WTC11 (cell line): ENCODE data around the gene RANBP9. TPM values are rescaled to one million over a fixed set of nuclear protein-coding genes. Genes with fewer than 3 reads are reported as not detected.

ENCODE experiments used
- ATAC-seq: fragments of 200-7000 bp; cut with Tn5 transposase; 2 replicates; pipeline ENCODE4 v1.10.0; 2021; ENCODE audit warnings: mild to moderate bottlenecking, moderate library complexity
- CTCF ChIA-PET: fragments of 300-600 bp; sonication (Branson Sonifier 250); formaldehyde crosslinking; loops from one replicate; lab custom pipeline; 2021; ENCODE audit warnings: antibody characterized with exemption; lab: Charles Lee
- POLR2A ChIA-PET: fragments of 350-600 bp; sonication (Branson Sonifier 250); formaldehyde crosslinking; loops from one replicate; lab custom pipeline; 2021; ENCODE audit warnings: antibody characterized with exemption; lab: Charles Lee
- DNase-seq: peaks from one replicate; pipeline ENCODE4 v3.0.0; 2021; ENCODE audit warnings: low spot score
- H3K27ac Mint-ChIP-seq: 2 replicates; pipeline ENCODE4 v1.8.0; 2021; ENCODE audit warnings: mixed read lengths
- H3K27me3 Mint-ChIP-seq: 2 replicates; pipeline ENCODE4 v1.8.0; 2021; ENCODE audit warnings: low read depth, mild to moderate bottlenecking, moderate library complexity, mixed read lengths
- H3K36me3 Mint-ChIP-seq: 2 replicates; pipeline ENCODE4 v1.8.0; 2021; ENCODE audit warnings: mixed read lengths
- H3K4me1 Mint-ChIP-seq: 2 replicates; pipeline ENCODE4 v1.8.0; 2022; ENCODE audit warnings: mixed read lengths
- H3K4me3 Mint-ChIP-seq: 2 replicates; pipeline ENCODE4 v1.8.0; 2021; ENCODE audit warnings: mild to moderate bottlenecking, moderate library complexity, mixed read lengths
- H3K9me3 Mint-ChIP-seq: 2 replicates; pipeline ENCODE4 v1.8.0; 2021; ENCODE audit warnings: mixed read lengths
- ATF1 ChIP-seq: sonication (generic); formaldehyde crosslinking; IDR thresholded peaks from 2 replicates; pipeline ENCODE4 v1.8.1; 2023; ENCODE audit warnings: mild to moderate bottlenecking, moderate library complexity, missing genetic modification reagents
- FOXJ3 ChIP-seq: sonication (generic); formaldehyde crosslinking; IDR thresholded peaks from 2 replicates; pipeline ENCODE4 v1.9.0; 2021; ENCODE audit warnings: missing genetic modification reagents, mild to moderate bottlenecking, borderline replicate concordance
- JAZF1 ChIP-seq: fragments of 250-450 bp; sonication (Bioruptor Pico); IDR thresholded peaks from 2 replicates; pipeline ENCODE4 v1.9.0; 2021; ENCODE audit warnings: moderate library complexity, mild to moderate bottlenecking, inconsistent platforms
- JUN ChIP-seq: sonication (generic); formaldehyde crosslinking; IDR thresholded peaks from 2 replicates; pipeline ENCODE4 v1.8.0; 2023; ENCODE audit warnings: mild to moderate bottlenecking, missing genetic modification reagents
- NR3C1 ChIP-seq: sonication (generic); formaldehyde crosslinking; conservative IDR thresholded peaks from 2 replicates; pipeline ENCODE4 v1.8.1; 2023; ENCODE audit warnings: low read depth, mild to moderate bottlenecking, missing genetic modification reagents
- OVOL2 ChIP-seq: fragments of 250-450 bp; sonication (Bioruptor Pico); IDR thresholded peaks from 2 replicates; pipeline ENCODE4 v1.9.0; 2021; ENCODE audit warnings: mild to moderate bottlenecking, borderline replicate concordance
- SOX15 ChIP-seq: fragments of 250-450 bp; sonication (Bioruptor Pico); IDR thresholded peaks from 2 replicates; pipeline ENCODE4 v1.9.0; 2021; ENCODE audit warnings: mild to moderate bottlenecking
- SP1 ChIP-seq: sonication (generic); formaldehyde crosslinking; conservative IDR thresholded peaks from 2 replicates; pipeline ENCODE4 v1.8.1; 2022; ENCODE audit warnings: missing genetic modification reagents
- TEAD1 ChIP-seq: sonication (generic); formaldehyde crosslinking; IDR thresholded peaks from 2 replicates; pipeline ENCODE4 v1.8.0; 2022; ENCODE audit warnings: mild to moderate bottlenecking, missing genetic modification reagents
- ZNF138 ChIP-seq: sonication (generic); formaldehyde crosslinking; conservative IDR thresholded peaks from 2 replicates; pipeline ENCODE4 v1.8.1; 2022; ENCODE audit warnings: mild to moderate bottlenecking, moderate library complexity, missing genetic modification reagents
- ZNF263 ChIP-seq: sonication (generic); formaldehyde crosslinking; IDR thresholded peaks from 2 replicates; pipeline ENCODE4 v1.8.1; 2022; ENCODE audit warnings: low read depth, mild to moderate bottlenecking, moderate library complexity, missing genetic modification reagents
- ZNF396 ChIP-seq: fragments of 250-450 bp; sonication (Bioruptor Pico); IDR thresholded peaks from 2 replicates; pipeline ENCODE4 v1.8.0; 2021; ENCODE audit warnings: mild to moderate bottlenecking, moderate library complexity, borderline replicate concordance
- total RNA-seq: library from RNA; stranded (reverse); gene quantifications from 3 replicates; pipeline ENCODE4 v1.2.3, GENCODE V29; 2021
- TF ChIP-seq, protein P1 (sequence below): sonication (generic); formaldehyde crosslinking; IDR thresholded peaks from 2 replicates; pipeline ENCODE4 v1.8.1; 2023; ENCODE audit warnings: mild to moderate bottlenecking, missing genetic modification reagents, borderline replicate concordance
- TF ChIP-seq, protein P2 (sequence below): fragments of 200-600 bp; IDR thresholded peaks from 2 replicates; pipeline ENCODE4 v1.8.0; 2022; ENCODE audit warnings: antibody characterized with exemption
- TF ChIP-seq, protein P3 (sequence below): sonication (generic); formaldehyde crosslinking; IDR thresholded peaks from 2 replicates; pipeline ENCODE4 v1.8.1; 2022; ENCODE audit warnings: low read depth, mild to moderate bottlenecking, moderate library complexity, missing genetic modification reagents, borderline replicate concordance
- TF ChIP-seq, protein P4 (sequence below): fragments of 250-450 bp; sonication (Bioruptor Pico); IDR thresholded peaks from 2 replicates; pipeline ENCODE4 v1.9.0; 2021; ENCODE audit warnings: mild to moderate bottlenecking

The RANBP9 gene
- total RNA-seq, 1 experiment from 2014 or later, result 33.4 TPM

DNA sequence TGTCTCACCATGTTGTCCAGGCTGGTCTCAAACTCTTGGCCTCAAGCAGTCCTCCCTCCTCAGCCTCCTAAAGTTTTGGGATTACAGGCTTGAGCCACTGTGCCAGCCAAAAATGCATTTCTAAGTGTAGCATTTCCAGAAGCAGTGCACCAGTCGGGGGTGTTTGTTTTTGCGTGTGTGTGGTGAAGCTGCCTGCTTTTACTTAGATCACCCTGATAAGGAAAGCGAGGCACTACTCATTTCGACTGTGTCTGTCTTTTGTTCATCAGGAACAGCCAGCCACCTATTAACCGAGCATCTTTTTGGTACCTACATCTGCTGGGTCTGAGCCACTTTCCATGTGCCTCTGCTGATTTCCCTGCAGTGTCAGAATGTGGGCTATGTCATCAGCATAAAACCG is 118.5 kb downstream of the RANBP9 start (continued):
- TF ChIP-seq, protein P1, sequence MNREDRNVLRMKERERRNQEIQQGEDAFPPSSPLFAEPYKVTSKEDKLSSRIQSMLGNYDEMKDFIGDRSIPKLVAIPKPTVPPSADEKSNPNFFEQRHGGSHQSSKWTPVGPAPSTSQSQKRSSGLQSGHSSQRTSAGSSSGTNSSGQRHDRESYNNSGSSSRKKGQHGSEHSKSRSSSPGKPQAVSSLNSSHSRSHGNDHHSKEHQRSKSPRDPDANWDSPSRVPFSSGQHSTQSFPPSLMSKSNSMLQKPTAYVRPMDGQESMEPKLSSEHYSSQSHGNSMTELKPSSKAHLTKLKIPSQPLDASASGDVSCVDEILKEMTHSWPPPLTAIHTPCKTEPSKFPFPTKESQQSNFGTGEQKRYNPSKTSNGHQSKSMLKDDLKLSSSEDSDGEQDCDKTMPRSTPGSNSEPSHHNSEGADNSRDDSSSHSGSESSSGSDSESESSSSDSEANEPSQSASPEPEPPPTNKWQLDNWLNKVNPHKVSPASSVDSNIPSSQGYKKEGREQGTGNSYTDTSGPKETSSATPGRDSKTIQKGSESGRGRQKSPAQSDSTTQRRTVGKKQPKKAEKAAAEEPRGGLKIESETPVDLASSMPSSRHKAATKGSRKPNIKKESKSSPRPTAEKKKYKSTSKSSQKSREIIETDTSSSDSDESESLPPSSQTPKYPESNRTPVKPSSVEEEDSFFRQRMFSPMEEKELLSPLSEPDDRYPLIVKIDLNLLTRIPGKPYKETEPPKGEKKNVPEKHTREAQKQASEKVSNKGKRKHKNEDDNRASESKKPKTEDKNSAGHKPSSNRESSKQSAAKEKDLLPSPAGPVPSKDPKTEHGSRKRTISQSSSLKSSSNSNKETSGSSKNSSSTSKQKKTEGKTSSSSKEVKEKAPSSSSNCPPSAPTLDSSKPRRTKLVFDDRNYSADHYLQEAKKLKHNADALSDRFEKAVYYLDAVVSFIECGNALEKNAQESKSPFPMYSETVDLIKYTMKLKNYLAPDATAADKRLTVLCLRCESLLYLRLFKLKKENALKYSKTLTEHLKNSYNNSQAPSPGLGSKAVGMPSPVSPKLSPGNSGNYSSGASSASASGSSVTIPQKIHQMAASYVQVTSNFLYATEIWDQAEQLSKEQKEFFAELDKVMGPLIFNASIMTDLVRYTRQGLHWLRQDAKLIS, result no peak
- no peak for TF ChIP-seq OVOL2 (CRISPR knock-in tag)
- no peak for TF ChIP-seq JUN (CRISPR knock-in tag)
- TF ChIP-seq, protein P2, sequence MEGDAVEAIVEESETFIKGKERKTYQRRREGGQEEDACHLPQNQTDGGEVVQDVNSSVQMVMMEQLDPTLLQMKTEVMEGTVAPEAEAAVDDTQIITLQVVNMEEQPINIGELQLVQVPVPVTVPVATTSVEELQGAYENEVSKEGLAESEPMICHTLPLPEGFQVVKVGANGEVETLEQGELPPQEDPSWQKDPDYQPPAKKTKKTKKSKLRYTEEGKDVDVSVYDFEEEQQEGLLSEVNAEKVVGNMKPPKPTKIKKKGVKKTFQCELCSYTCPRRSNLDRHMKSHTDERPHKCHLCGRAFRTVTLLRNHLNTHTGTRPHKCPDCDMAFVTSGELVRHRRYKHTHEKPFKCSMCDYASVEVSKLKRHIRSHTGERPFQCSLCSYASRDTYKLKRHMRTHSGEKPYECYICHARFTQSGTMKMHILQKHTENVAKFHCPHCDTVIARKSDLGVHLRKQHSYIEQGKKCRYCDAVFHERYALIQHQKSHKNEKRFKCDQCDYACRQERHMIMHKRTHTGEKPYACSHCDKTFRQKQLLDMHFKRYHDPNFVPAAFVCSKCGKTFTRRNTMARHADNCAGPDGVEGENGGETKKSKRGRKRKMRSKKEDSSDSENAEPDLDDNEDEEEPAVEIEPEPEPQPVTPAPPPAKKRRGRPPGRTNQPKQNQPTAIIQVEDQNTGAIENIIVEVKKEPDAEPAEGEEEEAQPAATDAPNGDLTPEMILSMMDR, result no peak
- TF ChIP-seq ZNF138 (CRISPR knock-in tag), result no peak
- TF ChIP-seq ZNF396 (CRISPR knock-in tag), result no peak
- no peak for TF ChIP-seq ATF1 (CRISPR knock-in tag)
- TF ChIP-seq, protein P3, sequence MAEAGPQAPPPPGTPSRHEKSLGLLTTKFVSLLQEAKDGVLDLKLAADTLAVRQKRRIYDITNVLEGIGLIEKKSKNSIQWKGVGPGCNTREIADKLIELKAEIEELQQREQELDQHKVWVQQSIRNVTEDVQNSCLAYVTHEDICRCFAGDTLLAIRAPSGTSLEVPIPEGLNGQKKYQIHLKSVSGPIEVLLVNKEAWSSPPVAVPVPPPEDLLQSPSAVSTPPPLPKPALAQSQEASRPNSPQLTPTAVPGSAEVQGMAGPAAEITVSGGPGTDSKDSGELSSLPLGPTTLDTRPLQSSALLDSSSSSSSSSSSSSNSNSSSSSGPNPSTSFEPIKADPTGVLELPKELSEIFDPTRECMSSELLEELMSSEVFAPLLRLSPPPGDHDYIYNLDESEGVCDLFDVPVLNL, result no peak
- no peak for TF ChIP-seq SP1 (CRISPR knock-in tag)
- no peak for TF ChIP-seq FOXJ3 (CRISPR knock-in tag)
- TF ChIP-seq, protein P4, sequence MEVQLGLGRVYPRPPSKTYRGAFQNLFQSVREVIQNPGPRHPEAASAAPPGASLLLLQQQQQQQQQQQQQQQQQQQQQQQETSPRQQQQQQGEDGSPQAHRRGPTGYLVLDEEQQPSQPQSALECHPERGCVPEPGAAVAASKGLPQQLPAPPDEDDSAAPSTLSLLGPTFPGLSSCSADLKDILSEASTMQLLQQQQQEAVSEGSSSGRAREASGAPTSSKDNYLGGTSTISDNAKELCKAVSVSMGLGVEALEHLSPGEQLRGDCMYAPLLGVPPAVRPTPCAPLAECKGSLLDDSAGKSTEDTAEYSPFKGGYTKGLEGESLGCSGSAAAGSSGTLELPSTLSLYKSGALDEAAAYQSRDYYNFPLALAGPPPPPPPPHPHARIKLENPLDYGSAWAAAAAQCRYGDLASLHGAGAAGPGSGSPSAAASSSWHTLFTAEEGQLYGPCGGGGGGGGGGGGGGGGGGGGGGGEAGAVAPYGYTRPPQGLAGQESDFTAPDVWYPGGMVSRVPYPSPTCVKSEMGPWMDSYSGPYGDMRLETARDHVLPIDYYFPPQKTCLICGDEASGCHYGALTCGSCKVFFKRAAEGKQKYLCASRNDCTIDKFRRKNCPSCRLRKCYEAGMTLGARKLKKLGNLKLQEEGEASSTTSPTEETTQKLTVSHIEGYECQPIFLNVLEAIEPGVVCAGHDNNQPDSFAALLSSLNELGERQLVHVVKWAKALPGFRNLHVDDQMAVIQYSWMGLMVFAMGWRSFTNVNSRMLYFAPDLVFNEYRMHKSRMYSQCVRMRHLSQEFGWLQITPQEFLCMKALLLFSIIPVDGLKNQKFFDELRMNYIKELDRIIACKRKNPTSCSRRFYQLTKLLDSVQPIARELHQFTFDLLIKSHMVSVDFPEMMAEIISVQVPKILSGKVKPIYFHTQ (CRISPR knock-in tag), result no peak
- TF ChIP-seq TEAD1 (CRISPR knock-in tag), result no peak

DNA sequence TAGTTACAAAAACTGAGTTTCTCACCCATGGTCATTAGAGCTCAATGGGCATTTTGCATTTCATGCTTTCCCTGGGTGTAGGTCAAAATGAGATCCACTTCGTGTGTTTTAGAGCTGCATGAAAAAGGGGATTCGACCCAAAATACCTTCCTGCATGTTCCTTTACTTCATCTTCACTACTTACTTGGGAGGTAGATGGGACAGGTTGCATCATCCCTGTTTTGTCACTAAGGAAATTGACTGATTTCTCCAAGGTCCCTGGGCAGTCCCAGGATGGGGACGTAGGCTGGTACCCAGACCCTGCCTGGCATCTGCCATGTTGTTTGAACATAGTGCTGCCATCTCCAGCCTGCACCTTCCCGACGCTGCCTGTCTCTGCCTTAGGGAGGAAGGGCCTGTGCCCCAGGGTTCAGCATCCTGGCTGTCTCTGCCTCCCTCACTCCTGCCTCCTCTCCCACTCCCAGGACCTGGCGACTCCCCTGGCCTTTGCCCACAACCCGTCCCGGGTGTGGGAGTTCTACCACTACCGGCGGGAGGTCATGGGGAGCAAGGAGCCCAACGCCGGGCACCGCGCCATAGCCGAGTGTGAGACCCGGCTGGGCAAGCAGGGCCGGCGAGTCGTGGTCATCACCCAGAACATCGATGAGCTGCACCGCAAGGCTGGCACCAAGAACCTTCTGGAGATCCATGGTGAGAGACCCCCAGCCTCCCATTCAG is 120.3 kb downstream of the RANBP9 start:
- no peak for DNase-seq
- TF ChIP-seq SOX15 (CRISPR knock-in tag) (no peak), JAZF1 (no peak), ZNF263 (CRISPR knock-in tag) (no peak), NR3C1 (no peak)
- ChIA-PET POLR2A (interaction anchor here (1.0 kb wide), 1 partner anchor 12 kb away, joined by 3 read pairs; no protein-coding TSS in a partner anchor), CTCF (interaction anchor here (1.0 to 1.3 kb wide), 2 partner anchors 17 to 24 kb away, joined by 3 read pairs; partner anchors contain the start of genes NOL7 and SIRT5)
- ATAC-seq, result no peak
- no peaks in the 10 kb centered on the region for H3K27me3 Mint-ChIP-seq
- H3K4me3 Mint-ChIP-seq, result no peak overlapping the region
- peaks cover 14% of the 10 kb centered on the region for H3K36me3 Mint-ChIP-seq
- no peaks in the 10 kb centered on the region for H3K4me1 Mint-ChIP-seq
- no peaks in the 10 kb centered on the region for H3K9me3 Mint-ChIP-seq
- H3K27ac Mint-ChIP-seq, result no peak overlapping the region
